ENCODE measurements around the gene NDUFA1.
"Not testable (repeated sequence)": the region's sequence is repeated elsewhere in the genome, so short reads cannot be mapped to it uniquely, and the experiment has no call there.

The NDUFA1 gene

DNA sequence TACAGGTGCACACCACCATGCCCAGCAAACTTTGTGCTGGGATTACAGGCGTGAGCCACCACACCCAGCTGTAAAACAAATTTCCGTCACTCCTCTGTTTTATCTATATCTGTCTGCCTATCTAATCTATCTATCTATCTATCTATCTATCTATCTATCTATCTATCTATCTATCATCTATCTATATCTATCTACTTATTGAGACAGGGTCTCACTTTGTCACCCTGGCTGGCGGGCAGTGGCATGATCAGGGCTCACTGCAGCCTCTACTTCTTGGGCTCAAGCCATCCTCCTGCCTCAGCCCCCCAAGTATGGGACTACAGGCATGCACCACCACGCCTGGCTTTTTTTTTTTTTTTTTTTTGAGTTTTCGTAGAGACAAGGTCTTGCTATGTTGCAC lies 44.7 kb downstream of the NDUFA1 start:
- no peak for DNase-seq

DNA sequence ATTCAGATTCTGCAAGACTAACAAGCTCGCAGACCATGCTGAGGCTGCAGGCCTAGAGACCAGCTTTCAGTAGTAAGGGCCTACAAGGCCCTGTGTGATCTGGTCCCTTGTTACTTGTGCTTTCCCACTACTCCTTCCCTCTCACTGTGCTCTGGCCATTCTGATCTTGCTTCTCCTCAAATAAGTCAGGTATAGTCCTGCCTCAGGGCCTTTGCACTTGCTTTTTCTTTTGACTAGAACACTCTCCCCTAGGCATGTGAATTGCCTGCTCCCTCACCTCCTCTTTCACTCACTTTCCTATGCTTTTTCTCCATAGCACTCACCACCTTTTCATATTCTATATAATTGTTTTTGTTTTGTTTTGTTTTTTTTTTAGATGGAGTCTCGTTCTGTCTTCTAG lies 46.2 kb downstream of the NDUFA1 start:
- no peak for DNase-seq

GRCh38 chrX:119919835-119920585 lies 48.4 kb downstream of the NDUFA1 start:
- DNase-seq, result no peak

GRCh38 chrX:119922391-119922790 lies 50.8 kb downstream of the NDUFA1 start:
- DNase-seq, result not testable (repeated sequence)

Measured in NCI-H345 (cell line).